ENCODE measurements around the gene SEMA4D.

The SEMA4D gene

DNA sequence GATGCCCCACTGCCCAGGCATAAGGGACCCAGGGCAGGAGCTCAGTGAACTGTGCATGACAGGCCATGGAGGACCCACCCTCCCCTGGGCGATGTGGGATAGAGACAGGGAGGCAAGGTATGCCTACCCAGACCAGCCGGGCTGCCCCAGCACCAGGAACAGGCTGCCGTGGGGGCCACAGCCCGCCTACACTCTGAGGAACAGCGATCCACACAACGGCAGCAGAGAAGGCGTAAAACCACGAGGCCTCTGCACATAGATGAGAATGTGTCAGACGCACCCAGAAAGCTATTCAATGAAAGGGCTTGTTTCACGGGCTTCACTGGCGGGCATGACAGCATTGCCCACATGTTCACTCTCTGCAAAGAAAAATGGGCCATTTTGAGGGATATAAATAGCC lies 49.5 kb downstream of the SEMA4D start:
- DNase-seq (ENCODE audit: low read depth in 1 of 2, low spot score in 1 of 2), result no peak

DNA sequence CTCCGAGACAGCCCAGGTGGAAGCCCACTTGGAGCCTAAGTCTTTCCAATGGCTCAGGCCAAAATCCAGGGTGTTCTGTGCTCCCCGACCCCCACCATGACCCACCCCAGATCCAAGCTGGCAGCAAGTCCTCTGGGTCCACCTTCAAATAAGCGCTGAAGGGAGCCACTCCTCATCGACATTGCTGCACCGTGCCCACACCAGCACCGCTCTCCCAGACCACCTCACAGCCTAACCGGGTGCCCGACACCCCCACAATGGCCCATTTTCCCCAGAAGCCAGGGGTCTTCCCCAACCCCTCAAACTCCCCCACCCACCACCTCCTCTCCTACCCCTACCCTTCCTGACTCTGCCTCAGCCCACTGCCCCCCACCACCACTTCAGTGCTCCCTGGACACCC lies 50.5 kb downstream of the SEMA4D start:
- DNase-seq (ENCODE audit: low read depth in 1 of 2, low spot score in 1 of 2), result no peak

DNA sequence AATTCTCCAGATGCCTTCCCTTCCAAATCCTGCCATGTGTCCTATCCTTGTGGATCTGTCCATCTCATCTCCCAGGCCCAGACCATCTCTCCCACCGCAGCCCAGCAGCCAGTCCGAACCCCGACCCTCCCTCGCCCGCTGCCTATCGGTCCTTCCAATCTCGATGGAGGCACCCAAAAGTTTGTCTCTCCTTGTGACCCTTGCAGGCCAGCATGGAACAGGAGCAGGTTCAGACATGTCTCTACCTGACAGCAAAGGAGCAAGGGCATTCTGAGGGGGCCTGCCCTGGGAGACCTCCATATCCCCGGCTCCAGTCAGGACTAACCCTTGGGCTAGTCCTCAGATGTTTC lies 51.0 kb downstream of the SEMA4D start:
- no peak for DNase-seq (ENCODE audit: low read depth in 1 of 2, low spot score in 1 of 2)

DNA sequence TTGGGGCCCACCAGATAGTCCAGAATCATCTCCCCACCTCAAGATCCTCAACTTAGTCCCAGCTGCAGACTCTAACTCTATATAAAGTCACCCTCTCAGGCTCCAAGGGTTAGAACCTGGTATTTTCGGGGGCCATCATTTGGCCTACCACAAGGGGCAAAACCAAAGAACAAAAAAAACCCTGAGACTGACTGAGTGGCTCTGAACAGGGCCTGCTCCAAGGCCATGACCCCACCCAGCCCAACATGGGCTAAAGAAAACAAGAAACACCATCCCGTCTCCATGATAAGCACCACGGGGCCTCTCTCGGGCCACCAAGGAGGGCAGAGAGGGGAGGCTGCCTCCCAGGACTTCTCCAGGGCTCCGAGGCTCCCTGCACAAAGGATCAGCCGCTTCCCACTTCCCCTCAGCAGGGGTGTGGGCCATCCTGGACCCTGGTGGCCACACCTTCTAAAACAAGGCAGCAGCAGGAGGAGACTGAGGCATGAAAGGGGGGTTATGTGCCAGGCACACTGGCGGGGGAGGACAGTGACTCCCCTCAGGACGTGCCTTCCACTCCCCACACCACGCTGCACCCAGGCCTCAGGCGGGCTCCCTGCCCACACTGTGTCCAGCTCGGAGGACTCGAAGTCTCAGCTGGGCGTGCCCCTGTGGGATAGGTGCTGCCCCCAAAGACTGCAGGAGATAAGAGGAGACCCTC lies 51.5 kb downstream of the SEMA4D start:
- DNase-seq (ENCODE audit: low read depth in 1 of 2, low spot score in 1 of 2), result no peak

DNA sequence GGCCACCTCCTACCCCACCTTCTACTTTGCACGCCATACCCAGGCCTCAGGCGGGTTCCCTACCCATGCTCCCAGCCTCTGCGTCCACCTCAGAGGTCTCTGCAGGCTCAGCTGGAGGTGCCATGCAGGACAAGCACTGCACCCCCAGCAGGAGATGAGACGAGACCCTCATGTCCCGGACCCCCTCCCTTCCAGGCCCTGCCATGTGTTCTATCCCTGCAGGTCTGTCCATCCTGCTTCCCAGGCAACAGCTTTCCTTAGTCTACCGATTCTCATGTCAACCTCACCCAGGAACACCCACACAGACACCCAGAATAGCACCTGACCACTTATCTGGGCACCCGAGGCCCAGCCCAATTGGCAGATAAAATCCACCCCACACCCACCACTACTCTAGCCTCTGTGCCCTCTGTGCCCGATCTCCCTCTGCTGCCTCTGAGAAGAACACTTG lies 52.1 kb downstream of the SEMA4D start:
- DNase-seq (ENCODE audit: low read depth in 1 of 2, low spot score in 1 of 2), result no peak

DNA sequence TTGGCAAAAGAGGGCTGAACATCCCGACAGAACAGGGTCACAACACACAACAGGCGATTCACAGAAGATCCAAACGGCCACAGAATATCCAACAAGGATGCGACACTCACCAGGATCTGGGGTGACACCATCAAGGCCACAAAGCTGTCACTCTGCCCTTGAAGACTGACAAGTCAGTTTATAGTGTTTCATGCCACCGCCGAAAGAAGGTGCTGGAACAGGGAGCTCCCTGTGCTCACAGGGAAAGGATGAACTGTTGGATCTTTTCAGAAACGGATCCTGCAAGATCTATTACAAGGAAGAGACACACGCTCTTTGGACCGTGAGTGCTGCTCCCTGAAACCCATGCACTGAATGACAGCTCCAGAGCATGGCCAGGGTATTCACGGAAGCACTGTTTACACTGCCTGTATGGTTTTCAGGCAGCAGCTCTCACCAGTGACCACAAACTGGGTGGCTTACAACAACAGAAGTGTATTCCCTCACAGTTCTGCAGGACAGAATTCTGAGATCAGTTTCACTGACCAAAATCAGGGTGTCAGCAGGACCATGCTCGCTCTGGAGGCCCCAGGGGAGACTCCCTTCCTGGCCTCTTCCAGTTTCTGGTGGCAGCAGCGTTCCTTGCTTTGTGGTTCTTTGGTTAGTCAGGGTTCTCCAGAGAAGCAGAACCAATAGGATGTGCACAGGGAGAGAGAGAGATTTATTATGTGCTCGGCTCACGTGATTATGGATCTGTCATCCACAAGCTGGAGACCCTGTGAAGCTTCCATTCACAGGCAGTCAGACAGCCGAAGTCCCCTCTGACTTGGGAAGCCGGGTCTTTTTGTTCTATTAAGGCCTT lies 52.8 kb downstream of the SEMA4D start:
- no peak for DNase-seq (ENCODE audit: low read depth in 1 of 2, low spot score in 1 of 2)

DNA sequence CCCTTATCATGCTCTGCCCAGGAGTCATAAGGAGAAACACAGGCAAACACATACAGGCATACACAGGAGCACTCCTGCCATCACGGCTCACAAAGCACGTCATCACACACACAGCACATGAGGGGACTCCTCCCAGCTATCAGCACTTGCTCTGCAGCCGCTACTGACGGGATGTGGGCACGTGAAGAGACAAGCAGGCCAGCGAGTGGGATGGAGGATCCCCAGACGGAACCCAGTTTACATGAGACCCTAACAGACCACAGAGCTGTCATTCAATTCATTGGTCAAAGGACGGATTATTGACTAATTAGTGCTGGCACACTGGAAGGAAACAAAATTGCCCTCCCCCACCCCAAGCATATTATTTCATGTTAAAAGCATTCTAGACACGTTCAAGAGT lies 53.6 kb downstream of the SEMA4D start:
- DNase-seq (ENCODE audit: low read depth in 1 of 2, low spot score in 1 of 2), result no peak

DNA sequence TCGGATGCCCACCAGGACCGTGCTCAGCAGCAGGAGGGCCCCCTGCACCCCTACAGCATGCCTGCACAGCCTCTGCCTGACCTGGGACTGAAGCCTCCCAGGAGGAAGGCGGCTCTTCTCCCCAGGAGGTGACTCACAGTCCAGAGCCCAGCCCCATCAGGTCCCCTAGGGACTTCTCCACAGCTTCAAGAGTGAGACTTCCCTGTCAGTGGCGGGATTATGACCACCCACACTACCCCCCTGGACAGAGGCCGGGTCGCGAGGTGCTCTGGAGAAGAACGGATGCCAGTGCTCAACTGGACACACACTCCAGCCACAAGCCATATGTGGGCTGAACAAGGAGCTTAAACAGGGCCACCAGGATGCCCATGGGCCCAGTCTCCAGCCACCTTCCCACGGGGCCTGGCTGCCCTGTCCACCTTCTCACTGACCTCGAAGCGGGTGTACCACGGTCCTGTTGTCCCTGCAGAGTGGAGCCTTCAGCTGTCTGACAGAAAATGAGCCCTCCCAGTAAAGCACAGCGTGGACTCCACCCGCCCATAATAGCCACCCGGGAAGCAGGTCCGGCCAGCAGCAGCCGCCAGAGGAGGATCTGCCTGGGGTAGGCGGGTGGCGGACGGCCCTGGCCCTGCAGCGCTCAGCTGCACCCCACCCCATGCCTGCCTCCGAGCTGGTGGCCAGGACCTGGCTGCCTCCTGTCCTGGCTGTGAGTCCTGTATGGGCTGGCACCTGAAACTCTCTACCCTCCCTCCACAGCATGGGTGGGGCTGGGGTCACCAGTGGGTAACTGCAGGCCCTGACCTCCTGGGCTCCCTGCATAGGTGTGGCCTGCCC lies 54.7 kb downstream of the SEMA4D start:
- DNase-seq (ENCODE audit: low read depth in 1 of 2, low spot score in 1 of 2), result no peak

DNA sequence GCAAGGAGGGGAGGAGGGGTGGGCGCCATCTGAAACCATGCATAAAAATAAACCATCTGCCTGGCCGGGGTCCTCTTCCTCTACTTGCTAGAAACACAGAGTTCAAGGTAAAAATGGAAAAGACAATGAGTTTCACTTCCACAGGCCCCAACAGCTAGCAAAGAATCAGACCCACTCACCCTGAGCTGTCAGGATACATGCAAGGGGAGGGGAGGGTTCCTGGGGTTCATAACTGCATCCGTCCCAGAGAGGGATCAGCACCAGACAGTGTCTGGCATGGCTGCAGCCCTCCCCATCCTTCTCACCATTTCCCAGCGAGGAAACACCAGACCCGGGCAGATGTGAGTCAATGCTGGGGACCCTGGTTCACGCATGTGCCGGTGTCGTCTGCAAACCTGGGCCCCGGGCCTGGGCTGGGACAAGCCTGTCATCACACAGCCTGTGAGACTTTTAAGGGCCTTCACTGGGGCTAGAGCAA lies 55.4 kb downstream of the SEMA4D start:
- DNase-seq (ENCODE audit: low read depth in 1 of 2, low spot score in 1 of 2), result no peak

DNA sequence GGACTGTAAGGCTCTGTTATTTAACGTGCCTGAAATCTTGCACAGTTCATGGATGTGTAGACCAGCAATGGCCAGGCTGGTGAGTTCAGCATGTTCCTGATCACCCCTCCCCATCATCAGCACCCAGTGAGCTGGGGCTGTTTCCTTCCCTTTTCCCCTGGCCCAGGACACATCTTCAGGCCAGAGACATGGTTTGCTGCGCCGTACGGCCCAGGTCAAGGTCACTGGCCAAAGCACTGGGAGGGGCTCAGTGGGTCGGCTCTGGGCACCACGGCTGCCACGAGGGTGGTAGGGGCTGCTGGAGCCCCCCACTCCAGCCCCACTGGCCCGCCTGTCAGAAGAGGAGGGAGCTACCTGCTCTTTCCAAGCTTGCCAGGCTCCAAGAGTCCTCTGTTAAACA lies 55.9 kb downstream of the SEMA4D start:
- no peak for DNase-seq (ENCODE audit: low read depth in 1 of 2, low spot score in 1 of 2)

DNA sequence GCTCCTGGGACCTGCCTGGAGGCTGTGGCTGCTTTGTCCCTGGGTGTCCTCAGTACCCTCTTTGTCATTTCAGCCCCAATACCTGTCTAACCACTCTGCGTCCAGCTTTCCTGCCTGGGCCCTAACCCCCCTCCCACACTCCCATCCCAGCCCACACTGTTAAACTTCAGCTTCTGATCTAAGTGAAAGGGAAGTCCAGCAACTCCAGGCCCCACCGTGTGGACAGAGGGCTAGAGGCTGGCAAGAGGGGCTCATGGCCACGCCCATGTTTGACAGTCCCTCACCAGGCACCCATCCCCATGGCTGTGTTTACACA lies 56.3 kb downstream of the SEMA4D start:
- DNase-seq (ENCODE audit: low read depth in 1 of 2, low spot score in 1 of 2), result no peak

DNA sequence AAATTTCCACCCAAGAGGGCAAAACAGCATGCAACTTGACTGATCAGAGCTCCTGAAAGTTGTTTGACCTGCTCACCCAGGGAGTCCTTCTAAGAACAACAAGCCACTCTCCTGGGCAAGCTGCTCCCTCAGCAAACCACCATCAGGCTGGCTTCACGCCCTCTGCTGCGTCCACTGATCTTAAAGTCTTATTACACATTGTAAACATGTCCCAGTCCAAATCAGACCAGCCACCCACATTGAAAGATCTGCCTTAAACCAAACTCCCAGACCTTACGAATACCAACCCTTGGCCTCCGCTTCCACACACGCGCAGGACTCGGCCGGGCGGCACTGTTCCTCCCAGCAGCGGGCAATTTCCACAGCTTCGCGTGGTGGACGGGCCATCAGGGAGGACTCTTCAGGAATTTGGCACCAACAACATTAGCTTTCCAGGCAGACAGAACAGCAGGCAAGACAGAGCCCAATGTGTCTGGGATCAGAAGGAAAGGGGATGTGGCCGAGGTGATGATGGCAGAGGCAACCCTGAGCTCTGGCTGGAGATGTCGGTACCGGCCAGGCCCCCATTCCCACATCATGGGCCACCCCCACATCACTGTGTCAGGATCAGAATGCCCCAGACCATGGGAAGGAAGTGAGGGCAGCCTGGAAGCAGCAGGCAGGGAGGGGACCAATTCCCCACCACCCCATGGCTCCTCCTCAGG lies 56.8 kb downstream of the SEMA4D start:
- no peak for DNase-seq (ENCODE audit: low read depth in 1 of 2, low spot score in 1 of 2)

DNA sequence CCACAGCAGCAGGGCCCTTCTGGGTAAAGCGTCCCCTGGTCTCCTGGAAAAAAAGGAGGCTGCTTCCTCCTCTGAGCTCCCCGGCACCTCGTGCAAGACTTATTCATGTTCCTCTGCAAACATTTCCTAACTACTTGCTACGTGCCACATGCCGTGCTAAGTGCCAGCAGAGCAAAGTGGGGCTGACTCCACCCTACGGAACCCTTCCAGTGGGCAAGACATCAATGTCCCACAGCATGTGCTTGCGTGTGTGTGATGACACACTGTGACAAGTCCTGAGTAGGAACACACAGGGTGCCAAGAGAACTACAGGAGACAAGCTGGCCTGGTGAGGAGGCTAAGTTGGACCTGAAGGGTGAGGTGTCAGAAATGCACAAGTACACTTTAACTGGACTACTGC lies 57.4 kb downstream of the SEMA4D start:
- DNase-seq (ENCODE audit: low read depth in 1 of 2, low spot score in 1 of 2), result no peak

DNA sequence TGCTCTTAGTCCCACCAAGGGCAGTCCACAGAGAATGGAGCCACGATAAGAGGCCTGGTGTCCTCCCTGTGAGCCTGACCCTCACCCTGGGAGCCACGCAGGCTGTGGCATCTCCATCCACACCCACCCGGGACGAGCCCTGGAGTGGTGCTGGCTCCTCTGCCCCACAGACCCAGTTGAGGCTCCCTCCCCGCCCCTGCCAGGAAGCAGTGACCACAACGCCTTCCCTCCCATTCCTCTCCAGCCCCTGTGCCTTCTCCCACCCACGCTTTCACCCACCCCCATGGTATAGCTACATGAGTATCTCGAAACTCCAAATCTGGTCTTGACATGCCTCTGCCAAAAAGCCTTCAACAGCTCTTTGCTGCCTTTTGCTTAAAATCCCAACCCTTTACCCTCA lies 57.9 kb downstream of the SEMA4D start:
- no peak for DNase-seq (ENCODE audit: low read depth in 1 of 2, low spot score in 1 of 2)

DNA sequence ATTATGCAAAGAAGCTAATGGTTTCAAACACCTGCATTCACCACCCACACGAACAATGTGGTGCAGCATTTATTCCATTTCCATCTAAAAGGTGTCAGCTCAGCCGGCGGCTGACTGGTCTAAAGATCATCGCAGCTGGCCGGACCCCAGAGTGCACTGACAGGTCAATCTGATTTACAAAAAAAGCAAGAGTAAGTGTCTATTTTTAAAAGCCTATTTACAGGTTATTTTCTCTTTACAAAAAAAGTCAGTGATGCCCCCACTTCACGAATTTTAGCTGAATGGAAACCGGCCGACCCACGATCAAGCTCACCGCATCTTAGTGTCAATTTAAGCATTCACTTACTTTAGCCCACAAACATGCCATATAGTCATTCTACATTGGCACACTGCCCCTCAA lies 58.3 kb downstream of the SEMA4D start:
- DNase-seq (ENCODE audit: low read depth in 1 of 2, low spot score in 1 of 2), result no peak

DNA sequence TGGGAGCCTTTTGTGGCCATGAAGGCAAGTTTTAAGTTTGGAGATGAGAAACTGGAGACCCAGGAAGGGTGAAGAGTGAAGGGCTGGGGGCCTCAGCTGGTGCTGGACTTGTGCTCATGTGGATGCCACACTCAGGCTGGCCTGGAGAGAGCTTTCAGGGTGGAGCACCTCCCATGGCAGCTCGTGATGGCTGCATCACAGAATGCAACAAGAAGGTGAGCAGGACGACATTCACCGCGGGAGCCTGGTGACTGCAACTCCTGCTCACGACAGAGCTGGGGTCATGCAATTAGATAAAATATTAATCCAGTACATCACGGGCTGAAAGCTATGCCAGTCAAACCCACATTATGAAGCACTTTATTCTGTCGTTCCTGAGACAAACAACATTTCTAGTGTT lies 59.7 kb downstream of the SEMA4D start:
- no peak for DNase-seq (ENCODE audit: low read depth in 1 of 2, low spot score in 1 of 2)

DNA sequence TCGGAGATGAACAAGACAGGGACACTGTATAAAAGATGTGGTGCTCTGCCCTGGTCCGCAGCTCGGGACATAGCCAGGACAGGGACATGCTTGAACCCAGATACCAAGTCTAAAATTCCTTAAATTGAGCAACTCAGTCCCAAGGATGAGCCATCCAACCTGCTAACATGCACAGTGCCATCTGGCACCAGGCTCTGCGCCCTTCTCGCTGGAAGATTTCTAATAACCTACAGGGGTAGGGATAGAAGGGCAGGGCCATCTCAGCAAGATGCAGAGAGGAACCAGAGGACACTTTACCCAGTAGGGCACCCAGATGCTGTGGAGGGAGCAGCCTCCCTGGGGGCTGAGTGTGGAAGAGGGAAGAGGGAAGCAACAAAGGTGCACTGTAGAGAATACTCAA lies 60.1 kb downstream of the SEMA4D start:
- DNase-seq (ENCODE audit: low read depth in 1 of 2, low spot score in 1 of 2), result no peak

DNA sequence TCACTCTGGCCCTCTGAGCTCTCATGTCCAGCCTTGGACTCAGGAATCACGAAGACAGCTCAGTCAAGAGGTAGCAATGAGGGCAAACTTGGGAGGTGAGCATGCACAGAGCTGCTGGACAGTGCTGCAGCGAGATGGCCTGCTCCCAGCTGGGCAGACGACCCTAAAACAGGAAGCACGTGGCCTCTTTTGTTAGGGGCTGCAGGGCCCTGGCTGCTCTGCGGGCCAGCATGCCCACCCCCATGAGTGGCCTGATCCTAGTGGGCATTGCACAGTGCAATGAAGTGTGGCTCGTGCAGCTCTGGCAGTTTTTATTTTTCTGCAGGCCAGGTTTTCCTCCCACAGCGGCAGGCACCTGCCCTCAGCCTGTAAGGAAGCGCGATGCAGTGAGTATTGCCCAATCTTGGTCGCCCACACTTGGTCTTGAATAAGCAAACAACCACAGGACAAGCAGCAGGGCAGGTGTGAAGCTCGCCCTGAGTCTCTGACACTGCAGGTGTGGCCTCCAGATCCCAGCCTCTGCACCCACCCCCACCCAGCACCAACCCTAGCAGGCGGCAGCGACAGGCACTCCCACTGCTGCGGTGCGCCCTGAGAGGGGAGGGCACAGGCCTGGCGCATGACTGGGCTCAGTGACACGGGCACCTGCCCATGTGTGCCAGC lies 60.8 kb downstream of the SEMA4D start:
- DNase-seq (ENCODE audit: low read depth in 1 of 2, low spot score in 1 of 2), result no peak

DNA sequence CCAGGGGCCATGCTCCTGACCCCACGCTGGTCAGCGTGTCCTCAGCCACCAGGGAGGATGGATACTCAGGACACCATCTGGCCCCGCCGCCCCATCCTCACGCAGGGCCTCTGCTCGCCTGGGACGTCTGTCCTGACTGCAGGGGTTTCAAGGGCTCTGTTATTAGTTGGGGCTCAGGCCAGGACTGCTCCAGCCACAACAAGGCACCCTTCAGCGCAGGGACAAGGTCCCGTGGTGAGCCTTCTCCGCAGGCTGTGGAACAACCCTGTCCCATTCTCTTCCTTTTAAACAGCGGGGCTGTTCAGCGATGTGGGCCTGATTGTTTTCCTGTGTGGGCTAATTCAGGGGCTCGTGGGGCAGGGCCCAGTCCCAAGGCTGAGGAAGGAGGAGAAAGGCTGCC lies 61.6 kb downstream of the SEMA4D start:
- DNase-seq (ENCODE audit: low read depth in 1 of 2, low spot score in 1 of 2), result no peak

DNA sequence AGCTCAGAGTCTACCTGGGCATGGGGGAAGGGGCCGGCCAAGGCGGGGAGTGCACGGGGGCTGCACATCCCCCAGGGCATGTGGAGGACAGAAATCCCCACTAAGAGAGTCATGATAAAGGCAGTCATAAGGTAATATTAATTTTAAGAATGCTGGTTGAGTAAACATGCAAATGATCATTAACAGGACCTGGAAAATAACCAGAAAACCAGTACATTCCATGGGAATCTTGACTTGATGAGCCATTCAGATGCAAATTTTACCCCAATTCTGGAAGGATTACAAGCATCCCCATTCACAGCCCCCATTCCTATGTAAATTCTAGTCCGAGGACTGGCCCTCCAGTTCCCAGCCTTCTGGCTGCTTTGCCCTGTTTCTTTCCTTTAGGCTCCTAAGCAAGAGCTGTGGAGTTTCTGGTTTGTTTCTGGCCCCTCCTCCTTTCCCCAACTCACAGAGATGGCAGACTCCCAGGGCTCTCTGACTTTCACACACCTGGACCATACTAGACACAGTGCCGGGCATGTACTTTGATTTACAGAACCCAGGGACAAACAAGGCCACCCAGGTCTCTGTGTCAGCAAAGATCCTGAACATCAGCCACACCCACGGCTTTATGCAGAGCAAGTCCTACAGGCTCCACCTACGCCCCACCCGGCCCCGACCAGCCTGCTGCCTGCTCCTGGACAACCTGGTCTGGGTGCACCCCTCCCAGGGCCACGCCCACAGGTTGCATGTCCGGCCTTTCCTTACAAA lies 62.7 kb downstream of the SEMA4D start:
- DNase-seq (ENCODE audit: low read depth in 1 of 2, low spot score in 1 of 2), result no peak

Measured in stimulated activated CD4-positive, alpha-beta T cell treated with anti-CD3 and anti-CD28 coated beads, Interleukin-15, amount 100 ng/mL, for 1 hour (primary cell).